OCI-M2 (cell line): ENCODE measurements around the gene HNRNPH3.
"Not testable (repeated sequence)": the region's sequence is repeated elsewhere in the genome, so short reads cannot be mapped to it uniquely, and the experiment has no call there.

Experiments used
- DNase-seq: peaks from one replicate; lab custom pipeline; 2025; ENCODE audit not compliant: unreplicated experiment; lab: John Stamatoyannopoulos, UW

HNRNPH3 gene

DNA sequence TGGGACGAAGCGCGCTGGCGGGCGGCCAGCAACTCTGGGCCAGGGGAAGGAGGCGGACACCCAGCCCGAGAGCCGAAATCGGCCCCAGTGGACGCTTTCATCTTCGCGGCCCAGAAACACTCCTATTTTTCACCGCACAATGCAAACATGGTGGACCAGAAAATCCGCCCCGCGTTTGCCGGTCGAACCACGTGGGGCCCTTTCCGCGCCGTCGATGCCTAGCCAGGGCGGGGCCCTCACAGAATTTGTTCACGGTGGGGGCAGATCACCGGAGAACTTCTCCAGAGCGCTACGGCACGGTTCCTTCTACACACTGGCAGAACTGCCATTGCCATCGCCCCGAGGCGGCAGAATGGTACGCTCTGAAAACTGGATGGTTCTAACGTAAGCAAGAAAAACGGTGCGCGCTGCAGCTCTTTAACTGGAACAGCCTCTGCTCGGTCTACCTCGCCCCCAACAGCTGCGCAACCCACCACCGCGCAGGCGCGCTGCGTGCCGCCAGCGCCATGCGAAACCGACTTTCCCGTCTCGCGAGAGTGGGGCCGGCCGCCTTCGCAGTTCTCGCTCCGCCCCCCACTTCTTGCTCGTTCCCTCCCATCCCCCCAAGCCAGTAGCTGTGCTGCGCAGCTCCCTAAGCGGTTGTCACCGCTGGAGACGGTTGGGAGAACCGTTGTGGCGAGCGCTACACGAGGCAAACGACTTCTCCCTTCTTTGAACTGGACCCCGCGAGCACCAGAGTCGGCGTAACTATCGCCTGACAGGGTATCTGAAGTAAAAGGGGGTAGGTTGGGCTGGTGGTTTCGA is at the start of gene HNRNPH3:
Gene HNRNPH3 (plus strand): TSS at position 610 of the 804 bp plus-strand sequence. CDS start 5,158 bp downstream, outside the sequence.
- DNase-seq = peak; percentile 74

DNA sequence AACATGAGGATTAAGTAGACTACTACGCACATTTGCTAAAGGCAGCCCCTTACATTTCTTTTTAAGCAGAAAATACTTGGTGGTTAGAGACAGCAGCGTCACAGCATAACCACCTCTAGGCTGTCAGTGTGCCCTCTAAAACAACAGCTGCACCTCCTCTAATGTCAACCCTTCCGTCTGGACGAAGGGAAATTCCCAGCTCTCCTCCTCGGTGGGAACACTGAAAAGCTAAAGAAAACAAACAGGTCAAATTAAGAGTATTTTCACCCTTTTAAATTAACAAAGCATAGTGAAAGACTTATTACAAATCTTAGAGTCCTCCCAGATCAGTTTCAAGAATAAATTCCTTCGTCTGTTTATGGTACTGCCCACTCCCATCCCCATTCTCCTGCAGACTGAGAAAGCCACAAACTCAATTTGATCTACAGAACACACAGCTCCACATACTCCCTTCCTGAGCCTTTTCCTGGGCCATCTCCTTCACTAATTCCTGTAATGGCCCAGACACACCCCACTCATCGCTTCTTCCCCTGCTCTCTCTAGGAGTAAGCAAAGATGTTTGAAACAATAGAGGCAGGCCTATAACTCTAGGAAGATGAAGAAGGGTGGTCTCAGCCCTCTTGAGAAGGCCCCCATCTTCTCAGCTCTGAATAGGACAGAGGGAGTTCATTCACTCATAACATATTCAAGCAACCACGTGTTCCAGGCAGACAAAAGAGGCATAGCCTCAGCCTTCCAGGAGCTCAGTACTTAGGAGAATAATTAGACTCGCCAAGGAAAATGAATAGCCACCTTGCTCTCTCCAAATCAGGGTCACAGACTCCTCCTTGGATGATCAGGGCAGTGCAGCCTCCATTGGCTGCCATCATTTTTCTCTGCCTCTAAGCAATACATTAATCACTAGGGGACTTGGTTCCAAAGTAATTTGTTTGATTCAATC is 47.5 kb upstream of the HNRNPH3 start:
- no peak for DNase-seq

DNA sequence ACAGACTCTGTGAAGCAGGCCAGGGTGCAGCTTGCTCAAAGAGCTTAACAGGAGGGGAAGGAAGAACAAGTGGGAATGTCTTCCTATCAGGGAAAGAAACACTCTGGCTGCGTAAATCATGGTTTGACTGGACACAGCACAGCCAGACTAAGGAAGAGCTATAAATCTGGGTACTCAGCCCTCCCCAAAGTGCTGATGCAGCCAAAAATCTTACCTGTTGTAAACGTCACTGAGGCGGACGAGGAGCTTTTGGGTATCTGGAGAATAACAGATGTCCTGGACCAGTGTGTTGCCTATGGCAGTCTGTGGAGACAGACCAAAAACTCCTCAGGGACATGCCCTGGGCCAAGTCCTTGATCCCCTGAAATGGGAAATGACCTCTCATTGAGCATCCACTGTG is 43.1 kb upstream of the HNRNPH3 start:
- no peak for DNase-seq

GRCh38 chr10:68290736-68291135 is 41.1 kb upstream of the HNRNPH3 start:
- DNase-seq = no peak

DNA sequence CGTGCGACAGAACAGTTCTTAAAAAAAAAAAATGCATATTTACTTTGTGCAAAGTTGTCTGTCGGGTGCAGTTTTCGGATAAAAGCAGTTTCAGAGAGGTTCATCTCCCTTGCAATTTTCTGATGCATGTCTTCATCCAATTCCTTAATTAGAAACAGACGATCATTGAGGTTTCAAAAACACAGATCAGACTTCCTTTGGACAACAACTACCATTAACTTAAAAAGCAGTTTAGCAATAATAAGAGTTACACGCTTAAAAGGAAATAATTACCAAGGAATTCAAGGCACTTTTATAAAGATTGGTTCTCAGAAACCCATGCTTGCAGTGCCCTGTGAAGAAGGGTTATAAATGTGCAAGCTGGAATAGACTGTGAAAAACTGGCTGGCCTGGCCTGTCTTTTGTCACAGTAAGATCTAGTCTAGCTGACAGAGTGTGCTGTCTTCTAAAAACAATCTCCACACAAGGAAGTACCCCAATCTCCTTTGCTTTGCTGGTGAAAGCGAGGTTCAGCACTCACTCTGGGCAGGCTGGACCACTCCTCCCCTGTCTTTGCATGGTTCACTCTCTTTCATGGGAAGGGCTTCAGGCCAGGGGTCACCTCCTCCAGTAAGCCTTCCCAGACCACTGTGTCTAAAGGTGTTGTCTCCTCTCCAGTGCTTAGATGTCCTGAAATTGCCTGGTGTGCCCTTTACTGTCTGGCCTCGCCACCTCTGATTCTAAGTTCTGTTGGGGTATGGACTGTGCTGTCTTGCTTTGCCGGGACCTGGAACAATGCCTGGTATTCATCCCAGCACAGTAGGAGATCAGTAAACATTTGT is 34.8 kb upstream of the HNRNPH3 start:
- no peak for DNase-seq

- DNase-seq = no peak
Observed at GRCh38 chr10:68301301-68301700, 30.6 kb upstream of the HNRNPH3 start.

GRCh38 chr10:68301790-68302502 is 29.9 kb upstream of the HNRNPH3 start:
- no peak for DNase-seq

DNA sequence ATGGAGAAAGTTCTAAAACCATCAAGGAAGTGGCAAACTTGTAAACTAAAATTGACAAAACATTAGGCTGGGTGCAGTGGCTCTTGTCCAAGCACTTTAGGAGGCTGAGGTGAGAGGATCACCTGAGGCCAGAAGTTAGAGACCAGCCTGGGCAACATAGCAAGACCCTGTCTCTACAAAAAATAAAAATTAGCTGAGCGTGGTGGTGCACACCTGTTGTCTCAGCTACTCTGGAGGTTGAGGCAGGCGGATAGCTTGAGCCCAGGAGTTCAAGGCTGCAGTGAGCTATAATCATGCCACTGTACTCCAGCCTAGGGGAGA is 29.4 kb upstream of the HNRNPH3 start:
- DNase-seq = no peak

GRCh38 chr10:68302871-68303270 is 29.0 kb upstream of the HNRNPH3 start:
- DNase-seq = no peak

DNA sequence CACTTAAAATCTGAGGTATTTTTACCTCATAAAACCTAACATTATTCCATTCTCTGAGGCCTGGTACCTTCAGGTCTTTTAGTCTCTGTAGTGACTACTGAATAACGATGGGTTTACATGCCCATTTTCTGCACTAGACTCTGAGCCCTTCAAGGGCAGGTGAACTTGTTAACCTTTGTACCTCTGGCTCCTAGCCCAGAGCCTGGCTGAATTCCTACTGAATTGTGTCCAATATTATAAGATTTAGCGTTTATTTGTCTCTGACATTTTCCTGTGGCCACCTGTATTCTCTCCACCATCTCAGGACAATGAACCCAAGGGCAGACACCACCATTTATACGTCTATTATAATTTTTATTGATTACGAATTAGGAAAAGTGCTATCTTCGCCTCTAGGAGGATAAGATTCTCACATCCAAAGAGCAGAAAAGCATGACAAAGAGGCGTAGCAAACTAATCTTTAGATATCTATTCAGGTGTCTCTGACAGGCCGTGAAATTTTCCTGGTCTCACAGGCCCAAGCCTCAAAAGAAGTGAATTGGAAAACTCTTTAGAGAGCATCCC is 27.9 kb upstream of the HNRNPH3 start:
- DNase-seq = no peak

DNA sequence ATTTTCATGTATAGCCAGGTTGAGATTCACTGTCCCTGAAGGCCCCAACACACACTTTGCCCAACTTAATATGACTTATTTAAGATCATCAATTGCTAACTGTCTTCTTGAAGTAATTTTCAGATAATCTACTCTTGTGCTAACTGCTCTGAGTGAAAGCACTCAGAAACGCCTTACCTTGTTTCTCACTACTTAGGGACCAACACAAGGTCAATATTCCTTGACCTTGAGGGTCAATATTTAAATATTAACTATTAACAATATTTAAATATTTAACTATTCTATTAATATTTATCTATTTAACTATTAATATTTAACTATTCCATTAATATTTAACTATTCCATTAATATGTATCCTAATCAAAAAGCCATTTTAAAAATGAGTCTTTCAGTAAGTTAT is 26.0 kb upstream of the HNRNPH3 start:
- DNase-seq = no peak

GRCh38 chr10:68310531-68310930 is 21.3 kb upstream of the HNRNPH3 start:
- DNase-seq = no peak

GRCh38 chr10:68314930-68315329 is 16.9 kb upstream of the HNRNPH3 start:
- DNase-seq = not testable (repeated sequence)

DNA sequence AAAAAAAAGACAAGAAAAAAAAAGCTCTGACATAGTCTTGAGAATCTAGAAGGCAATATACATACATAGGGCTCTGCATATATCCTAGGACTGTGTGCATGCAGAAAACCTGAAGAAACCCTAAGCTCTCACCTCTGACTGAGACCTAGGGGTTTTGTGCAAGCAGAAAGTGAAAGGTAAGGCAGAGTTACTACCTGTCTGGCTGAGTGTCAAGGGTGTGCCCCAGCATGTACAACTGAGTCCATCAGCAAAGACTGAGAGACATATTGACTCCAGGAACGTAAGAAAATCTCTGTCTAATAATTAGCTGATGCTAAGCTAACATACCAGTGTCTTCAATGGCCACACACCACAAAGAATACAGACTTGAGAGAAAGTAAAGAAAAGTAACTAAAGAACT is 16.3 kb upstream of the HNRNPH3 start:
- DNase-seq = no peak

DNA sequence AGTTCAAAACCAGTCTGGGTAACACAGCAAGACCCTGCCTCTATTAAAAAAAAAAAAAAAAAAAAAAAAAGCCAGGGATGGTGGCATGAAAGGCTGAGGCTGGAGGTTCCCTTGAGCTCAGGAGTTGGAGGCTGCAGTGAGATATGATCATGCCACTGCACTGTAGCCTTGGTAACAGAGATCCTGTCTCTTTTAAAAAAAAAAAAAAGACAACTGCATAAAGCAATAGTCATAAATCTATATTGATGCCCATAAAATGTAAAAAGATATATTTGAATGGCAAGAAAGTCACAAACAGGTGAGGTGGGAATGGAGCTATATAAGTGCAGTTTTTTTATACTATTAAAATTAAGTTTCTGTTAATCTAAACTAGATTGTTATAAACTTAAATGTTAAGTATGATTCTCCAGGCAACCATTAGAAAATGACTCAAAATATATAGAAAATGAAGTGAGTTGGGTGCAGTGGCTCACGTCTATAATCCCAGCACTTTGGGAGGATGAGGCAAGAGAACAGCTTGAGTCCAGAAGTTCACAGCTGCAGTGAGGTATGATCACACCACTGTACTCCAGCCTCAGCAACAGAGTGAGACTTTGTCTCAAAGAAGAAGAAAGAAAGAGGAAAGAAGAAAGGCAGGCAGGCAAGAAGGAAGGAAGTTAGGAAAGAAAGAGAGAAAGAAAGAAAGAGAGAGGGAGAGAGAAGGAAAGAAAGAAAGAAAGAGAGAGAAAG is 13.4 kb upstream of the HNRNPH3 start:
- no peak for DNase-seq

GRCh38 chr10:68324396-68324795 is 7.5 kb upstream of the HNRNPH3 start:
- DNase-seq = not testable (repeated sequence)

DNA sequence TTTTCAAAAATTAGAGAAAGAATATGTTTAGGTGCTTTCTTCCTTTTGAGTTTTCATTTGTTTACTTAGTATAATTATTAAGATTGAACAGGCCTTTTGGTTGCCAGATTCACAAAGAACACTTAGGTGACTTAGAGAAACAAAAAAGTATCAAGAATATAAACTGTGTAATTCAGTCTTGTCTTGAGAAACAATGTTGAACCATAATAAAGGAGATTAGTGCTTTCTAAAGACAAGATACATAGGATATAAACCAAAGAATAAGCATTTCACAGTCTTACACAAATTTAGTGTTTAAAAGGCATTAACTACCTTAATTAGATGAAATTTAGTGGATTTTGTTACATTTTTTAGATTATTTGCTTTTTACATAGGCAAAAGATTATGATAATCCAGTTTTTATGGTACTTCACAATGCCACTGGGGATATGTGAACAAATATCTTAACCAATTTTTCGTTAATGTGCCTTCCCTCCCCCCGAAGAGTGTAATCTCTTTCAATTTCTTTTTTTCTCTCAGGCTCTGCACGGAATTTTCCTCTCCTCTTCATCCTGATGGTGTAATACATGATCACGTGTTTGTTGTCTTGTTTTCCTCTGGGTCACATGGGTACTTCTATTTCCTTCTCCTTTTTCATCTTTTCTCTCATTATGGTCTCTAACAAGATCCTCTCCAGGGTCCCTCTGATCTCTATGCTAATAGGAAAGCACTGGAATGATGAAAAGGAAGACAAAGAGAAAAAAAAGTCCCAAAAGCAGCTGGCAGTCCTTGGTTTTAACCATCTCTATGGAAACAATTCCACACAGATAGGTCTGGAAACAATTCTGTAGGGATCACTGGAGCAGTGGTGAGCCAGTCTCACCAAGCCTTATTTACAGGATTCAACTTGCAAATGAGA is 3.7 kb upstream of the HNRNPH3 start:
- peak; percentile 15 for DNase-seq

DNA sequence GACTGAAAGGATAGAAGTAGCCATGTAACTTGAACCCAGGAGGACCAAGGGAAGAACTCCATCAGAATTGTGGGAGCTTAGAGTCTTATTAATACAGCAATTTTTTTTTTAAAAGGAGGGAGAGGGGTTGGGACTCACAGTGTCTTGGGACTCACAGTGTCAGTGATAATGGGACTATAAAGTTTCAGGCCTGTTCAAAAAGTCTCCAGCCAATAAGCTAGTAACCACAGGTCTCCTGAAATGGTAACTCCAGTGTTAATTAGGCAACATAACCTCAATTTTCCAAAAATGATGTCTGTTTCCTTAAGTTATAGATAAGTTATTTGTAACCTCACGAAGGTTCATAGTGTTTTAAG is 2.4 kb upstream of the HNRNPH3 start:
- DNase-seq = no peak
